NOMO-1 treated with DMSO at 0.1 percent for 48 hours (cell line): ENCODE results near the gene NOC2L.
A peak's percentile ranks its signal among the peaks of the same experiment; 100 is the strongest.

ENCODE experiments used
- DNase-seq: peaks from one replicate; lab custom pipeline; 2025; ENCODE audit not compliant: unreplicated experiment; lab: John Stamatoyannopoulos, UW

The NOC2L gene

DNA sequence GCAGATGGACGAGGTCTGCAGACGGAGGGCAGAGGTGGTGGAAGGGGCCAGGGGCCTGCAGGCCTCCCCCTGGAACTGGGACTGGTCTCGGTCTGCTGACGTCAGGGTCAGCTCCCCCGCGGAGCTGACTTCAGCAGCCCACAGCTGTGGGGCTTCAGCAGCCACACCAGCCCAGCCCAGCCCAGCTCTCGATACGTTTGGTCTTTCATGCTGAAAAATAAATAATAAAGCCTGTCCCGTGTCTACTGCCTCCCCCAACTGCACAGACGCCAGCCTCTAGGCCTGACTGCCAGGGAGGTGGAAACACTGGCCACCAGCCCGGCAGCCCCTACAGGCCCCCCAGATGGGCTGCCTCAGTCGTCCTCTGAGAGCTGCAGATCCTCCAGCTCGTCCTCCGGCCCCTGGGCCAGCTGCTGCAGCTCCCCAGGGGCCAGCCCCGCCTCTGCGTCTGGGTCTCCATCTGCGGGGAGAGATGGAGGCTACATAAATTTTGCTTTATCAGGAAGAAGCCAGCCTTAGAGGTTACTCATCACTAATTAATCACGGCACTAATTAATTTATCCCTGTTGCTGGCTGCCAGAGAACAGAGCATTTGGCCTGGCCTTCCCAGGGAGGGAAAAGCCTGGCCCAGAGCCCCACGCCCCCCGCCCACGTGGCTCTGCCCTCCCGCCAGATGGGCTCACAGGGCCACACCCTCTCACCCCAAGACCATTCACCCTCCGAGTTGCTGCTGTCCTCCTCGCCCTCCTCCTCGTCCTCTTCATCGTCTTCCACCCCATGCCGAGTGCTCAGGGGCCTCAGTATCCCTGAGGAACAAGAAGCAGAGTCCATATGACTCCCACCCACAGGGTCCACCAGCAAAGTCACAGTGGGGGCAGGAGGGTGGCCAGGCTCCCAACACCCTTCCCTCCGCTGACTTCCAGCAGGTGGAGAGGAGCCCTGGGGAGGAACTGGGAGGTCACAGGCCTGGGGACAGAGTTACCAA lies 14.4 kb downstream of the NOC2L start:
- DNase-seq, result no peak

DNA sequence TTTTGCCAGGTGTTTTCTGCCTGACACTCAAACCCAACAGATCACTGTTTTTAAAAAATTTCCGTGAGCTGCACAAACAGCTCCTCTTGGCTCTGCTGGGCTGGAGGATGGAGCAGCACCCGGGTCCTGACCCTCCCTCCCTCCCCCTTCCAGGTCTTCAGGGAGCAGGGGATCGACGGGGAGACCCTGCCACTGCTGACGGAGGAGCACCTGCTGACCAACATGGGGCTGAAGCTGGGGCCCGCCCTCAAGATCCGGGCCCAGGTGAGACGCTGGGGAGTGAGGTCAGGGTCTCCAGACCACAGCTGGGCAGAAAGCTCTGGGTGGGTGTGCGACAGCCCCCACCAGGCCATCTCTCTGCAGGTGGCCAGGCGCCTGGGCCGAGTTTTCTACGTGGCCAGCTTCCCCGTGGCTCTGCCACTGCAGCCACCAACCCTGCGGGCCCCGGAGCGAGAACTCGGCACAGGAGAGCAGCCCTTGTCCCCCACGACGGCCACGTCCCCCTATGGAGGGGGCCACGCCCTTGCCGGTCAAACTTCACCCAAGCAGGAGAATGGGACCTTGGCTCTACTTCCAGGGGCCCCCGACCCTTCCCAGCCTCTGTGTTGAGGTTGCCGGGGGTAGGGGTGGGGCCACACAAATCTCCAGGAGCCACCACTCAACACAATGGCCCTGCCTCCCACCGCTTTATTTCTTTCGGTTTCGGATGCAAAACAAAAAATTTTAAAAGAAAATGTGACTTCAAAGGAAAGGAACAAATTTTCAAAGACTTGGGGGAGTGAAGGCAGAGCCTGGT lies 15.3 kb downstream of the NOC2L start:
- no peak for DNase-seq

DNA sequence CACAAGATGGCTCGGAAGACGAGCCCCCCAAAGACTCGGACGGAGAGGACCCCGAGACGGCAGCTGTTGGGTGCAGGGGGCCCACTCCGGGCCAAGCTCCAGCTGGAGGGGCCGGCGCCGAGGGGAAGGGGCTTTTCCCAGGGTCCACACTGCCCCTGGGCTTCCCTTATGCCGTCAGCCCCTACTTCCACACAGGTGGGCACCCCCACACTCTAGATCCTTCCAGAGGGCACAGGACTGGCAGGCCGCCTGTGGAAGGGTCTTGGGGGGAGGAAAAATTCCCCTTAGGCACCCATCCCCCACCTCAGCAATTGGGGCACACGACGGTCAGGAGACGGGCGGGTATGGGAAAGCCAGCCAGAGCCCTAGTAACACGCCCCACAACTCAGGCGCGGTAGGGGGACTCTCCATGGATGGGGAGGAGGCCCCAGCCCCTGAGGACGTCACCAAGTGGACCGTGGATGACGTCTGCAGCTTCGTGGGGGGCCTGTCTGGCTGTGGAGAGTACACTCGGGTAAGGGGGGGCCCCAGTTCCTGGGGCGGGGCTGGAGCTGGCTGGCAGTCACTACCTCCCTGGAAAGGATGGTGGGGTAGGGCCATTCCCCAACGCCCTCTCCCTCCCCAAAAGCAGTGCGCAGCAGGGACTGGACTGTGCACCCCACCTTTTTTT lies 16.1 kb downstream of the NOC2L start:
- no peak for DNase-seq

DNA sequence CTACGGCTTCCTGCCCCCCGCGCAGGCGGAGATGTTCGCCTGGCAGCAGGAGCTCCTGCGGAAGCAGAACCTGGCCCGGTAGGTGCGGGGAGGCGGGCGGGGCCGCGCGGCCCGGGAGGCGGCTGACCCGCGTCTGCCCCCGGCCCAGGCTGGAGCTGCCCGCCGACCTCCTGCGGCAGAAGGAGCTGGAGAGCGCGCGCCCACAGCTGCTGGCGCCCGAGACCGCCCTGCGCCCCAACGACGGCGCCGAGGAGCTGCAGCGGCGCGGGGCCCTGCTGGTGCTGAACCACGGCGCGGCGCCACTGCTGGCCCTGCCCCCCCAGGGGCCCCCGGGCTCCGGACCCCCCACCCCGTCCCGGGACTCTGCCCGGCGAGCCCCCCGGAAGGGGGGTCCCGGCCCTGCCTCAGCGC lies 16.6 kb downstream of the NOC2L start:
- DNase-seq, result no peak

DNA sequence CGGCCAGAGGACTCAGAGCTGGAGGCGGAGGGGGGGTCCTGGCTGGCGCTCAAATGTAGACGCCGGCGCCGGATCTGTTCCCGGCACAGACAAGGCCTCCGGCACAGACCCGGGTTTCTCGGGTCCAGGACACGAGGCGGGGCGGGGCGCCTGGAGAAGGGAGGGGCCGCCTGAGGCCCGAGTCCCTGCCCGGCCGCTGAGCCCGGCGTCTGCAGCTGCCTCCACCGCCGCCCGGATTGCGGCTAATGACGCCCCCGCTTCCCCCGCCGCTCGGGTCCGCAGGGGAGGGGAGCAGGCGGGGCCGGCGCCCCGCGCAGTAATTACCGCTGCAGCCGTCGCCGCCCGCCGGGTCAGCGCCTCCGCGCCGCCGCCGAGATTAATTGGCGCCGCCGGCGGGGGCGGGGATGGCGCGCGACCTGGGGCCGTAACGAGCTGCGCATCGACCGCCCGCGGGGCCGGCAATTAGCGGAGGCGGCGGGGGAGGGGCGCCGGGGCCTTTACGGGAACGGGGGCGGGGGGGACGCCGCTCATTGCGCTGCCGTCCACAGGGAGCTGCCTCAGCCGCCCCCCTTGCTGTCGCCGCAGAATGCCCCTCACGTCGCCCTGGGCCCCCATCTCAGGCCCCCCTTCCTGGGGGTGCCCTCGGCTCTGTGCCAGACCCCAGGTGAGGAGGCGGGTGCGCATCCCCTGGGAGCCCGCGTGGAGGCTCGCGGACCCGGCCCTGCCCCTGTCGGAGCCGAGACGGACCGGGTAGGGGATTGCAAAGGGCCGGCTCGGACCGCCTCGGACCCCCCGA lies 17.3 kb downstream of the NOC2L start:
- DNase-seq, result peak; percentile 18

DNA sequence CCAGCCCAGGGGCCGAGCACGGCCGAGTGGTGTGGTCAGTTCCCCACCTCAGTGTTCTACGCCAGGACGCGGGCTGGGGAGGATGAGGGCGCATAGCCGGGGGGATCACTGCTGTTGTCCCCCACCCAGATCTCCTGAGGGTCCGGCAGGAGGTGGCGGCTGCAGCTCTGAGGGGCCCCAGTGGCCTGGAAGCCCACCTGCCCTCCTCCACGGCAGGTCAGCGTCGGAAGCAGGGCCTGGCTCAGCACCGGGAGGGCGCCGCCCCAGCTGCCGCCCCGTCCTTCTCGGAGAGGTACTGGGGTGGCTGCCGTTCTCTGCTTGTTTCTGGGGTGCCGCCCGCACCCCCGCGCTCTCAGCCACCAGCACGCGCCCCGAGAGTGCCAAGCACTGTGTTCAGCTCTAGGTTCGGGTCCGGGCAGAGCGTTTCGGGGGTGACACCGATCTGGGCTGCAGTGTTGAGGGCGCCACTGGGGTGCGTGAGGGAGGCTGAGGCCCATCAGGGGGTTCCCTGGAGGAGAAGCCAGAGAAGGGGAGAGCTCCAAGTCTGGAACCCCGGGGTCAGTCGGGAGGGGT lies 18.0 kb downstream of the NOC2L start:
- DNase-seq, result no peak

DNA sequence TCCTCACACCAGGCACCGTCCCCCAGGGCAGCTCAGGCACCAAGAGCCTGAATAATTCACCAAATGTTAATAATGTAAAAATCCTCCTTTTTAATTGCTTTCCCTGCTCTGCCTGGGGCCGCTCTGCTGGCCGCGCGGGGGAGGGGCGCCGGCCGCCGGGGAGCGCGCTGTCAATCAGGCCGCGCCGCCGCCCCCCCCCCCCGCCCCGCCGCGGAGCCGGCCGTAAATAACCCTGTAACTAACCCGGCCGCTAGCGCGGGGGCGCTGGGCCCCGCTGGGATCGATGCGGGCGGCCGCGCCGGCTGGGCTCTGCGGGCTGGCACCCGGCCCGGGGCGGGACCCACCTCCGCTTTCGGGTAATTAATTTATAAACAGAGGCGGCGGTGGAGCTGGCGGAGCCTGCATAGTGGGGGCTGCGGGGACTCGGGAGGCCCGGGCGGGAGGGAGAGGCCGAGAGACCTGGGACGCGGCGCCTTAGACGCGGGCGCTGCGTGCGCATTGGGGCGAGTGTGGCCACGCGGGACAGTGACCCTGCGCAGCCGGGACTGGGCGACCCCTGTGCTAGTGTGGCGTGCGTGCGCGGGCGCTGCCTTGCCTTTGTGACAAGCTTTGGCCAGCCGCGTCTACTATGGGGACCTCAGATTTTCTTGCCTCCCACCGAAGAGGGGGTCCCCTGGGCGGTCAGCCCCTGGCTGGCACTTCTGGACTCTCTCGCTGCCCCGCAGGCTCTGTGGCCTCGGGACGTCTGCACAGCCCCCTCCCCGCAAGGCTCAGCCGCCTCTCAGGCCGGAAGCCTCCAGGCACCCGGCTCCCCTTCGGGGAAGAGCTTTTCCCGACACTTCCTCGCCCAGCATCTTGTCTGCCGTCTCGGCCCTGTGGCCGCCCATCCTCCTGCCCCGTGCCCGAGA lies 18.7 kb downstream of the NOC2L start:
- no peak for DNase-seq

DNA sequence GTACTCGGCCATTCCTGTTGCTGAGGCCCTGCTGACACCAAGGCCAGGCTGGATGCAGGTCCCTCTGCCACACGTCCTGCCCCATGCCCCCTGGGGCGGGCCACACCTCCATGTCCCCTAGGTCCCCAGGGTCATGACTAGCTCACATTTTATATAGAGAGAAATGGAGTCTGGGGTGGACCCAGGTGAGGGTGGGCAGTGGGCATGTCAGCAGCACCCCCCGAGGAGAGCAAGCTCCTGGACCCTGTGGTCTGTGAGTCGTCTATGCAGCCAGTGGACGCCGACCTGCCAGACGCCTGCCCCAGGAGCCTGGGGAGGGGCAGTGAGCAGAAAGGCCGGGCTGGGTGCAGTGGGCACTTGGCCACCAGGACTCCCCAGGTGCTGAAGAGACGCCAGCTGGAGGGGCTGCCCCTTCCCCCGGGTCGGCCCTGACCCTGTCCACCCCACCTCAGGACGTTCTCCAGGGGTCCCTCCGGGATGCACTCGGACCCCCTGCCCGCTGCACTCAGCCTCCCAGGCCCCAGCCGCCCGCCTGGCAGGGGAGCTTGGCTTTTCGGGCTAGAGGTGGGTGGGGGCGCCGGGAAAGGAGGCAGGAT lies 19.4 kb downstream of the NOC2L start:
- DNase-seq, result no peak

DNA sequence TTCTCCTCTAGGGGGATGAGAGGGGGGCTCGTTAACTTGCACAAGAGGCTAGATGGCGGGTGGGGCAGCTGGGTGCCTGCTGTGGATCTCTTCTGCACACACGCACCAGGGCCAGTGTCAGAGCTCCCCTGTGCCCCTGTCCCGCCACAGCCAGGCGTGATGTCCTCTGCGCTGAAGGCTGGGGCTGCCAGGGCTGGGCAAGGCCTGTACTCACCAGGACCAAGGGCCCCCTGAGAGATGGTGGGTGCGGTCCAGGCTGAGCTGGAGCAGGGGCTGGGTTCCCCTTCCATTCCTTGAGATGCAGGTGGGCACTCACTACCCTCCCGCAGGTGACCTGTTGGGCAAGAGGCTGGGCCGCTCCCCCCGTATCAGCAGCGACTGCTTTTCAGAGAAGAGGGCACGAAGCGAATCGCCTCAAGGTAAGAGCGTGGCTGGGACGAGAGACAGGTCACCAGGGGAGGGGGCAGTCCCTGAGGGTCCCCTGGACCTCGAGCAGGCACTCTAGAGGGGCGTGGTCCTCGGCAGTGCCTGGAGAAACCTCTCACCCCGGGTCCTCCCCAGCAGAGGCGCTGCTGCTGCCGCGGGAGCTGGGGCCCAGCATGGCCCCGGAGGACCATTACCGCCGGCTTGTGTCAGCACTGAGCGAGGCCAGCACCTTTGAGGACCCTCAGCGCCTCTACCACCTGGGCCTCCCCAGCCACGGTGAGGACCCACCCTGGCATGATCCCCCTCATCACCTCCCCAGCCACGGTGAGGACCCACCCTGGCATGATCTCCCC lies 20.2 kb downstream of the NOC2L start:
- no peak for DNase-seq

DNA sequence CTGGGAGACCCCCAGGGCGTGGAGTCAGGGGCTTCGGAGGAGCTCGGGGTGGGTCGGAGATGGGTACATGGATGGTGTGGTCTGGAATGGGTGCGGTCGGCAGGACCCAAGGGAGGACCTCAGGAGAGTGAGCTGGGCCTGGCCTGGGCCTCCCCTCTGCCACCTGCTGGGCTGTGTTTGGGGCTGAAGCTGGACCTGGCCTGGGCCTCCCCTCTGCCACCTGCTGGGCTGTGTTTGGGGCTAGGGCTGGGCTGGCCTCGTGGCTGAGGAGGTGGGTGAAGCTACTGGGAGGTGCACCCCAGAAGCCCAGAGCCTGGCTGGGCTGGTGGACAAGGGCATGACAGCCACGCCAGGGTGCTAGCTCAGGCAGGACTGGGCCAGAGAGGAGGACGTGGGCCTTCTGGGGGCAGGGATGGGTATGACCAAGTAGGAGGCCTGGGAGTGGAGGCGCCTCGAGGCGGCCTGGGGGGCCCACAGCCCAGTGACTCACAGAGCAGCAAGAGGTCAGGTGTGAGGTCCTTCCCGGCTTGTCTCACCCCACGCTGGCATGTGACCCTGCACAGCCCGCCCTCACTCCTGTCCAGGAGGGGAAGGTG lies 20.9 kb downstream of the NOC2L start:
- DNase-seq, result no peak

DNA sequence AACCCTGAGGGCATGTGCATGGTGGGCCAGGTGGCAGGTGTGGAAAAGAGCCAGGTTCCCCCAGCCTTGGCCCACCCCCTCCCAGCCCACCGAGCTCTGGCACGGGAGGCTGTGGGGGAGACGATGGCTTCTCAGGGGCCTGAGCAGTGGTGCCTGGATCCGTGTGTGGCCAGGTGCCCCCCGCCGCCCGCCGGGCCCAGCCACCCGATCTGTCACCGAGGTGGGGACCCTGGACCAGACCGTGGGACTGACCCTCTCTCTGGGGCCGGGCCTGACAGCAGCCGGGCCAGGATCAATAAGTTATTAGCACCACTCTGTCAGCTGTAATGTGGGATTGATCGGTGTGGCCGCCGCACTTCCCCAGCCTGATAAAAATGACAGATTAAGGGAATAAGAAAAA lies 21.5 kb downstream of the NOC2L start:
- DNase-seq, result no peak

DNA sequence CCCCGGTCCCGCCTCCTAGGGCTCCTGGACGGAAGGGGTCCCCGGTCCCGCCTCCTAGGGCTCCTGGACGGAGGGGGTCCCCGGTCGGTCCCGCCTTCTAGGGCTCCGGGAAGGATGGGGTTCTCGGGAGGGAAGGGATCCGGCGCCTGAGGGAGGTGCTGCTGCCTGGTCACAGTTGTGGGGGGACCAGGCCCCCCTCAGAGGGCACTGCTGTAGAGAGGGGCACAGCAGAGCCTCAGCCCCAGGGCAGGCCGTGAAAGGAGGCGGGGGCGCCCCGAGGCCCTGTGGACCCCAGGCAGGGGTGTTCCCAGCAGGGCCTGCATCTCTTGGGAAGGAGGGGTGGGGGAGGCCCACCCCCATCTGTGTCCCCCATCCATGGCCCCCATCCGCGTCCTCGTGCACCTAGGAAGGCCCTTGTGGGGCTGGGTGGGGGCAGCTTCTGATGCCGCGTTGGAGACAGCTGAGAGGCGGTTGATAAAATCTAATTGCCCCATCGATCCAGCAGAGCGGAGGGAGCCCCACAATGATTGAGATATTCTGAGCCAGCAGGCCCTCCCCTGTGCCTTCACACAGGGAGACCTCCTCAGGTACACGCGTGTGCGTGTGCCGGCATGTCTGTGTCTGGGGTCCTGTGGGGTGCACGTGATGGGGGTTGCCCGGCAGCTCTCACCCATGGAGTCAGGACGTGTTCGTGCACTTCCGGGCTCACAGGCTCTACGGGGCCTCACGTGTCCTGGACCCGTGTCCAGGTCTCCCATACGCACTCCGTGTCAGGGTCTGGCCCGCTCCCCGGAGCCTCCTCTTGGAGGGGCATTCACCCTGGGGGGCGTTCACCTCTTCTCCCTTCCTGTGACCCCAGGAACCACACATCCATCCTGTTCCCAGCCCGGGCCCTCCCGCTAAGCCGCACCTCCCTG lies 22.4 kb downstream of the NOC2L start:
- no peak for DNase-seq

DNA sequence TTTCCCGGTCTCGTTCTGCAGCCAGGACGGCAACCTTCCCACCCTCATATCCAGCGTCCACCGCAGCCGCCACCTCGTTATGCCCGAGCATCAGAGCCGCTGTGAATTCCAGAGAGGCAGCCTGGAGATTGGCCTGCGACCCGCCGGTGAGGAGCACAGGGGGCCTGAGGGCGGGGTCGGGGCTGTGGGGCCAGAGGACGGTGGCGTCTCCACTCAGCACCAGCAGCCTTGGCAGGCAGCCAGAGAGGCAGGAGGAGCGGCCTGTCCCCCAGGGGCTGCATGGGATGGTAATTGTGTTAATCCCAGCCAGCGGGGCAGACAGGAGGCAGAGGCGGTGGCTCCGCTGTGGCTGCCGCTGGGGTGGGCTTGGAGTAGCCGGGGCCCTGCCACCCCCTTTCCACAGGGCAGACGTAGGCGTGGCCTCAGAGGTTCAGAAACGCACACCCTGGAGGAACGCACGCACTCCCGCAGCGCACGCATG lies 23.3 kb downstream of the NOC2L start:
- DNase-seq, result no peak

DNA sequence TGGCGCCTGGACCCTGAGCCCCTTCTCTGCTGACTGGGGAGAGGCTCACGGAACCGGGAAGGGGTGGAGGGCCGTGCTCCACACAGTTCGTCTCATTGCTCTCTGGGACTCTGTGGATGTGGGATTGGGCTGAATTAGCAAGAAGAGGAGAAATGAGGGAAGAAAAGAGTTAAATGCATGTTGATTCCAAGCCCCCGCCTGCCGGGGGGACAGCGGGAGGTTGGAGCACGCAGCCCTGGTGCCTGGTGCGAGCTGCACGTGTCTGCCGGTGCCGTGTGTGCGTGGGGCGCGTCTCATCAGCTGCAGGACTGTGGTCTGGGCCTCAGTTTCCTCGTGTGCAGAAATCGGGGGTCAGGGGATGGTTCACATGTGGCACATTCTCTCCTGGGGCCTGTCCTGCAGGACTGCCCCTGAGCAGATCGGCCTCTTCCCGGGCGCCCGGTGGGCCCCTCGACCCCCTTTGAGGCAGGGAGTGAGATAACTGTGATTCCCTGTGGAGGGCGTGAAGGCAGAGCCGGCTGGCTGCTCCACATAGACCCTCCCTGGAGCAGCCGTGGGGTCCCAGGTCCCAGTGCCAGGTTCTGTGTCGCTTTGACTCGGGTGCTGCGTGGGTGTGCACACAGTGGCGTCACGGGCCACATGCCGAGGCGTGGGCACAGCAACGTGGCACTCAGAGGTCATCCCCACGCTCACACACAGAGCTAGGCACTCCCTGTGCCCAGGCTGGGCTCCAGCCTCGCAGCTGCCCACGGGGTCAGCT lies 23.9 kb downstream of the NOC2L start:
- DNase-seq, result no peak

DNA sequence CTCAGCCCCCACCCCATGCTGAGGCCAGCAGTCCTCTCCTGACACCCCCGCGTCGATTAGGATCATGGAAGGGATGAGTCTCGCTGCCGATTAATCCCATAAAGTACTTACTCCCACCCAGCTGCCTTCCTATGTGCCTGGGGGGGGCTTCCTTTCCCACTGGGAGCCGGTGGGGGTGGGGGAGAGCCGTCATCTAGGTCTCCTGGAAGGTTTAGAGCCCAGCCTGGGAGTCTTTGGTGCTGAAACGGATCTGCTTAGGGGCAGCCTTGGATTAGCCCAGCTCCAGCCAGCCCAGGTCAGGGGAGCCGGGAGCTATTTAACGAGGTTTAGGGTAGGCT lies 25.5 kb downstream of the NOC2L start:
- no peak for DNase-seq
